SK-N-SH (cell line): ENCODE data around the gene EIF6. TPM values are rescaled to one million over a fixed set of nuclear protein-coding genes. Genes with fewer than 3 reads are reported as not detected.

Source experiments
- CTCF ChIA-PET: fragments of 300-600, 350-600 bp; formaldehyde crosslinking; extraction: SDS; loops from one replicate; lab custom pipeline; 2021; lab: Yijun Ruan, JAX
- POLR2A ChIA-PET: fragments of 350-600 bp; sonication (Branson Sonifier 250); formaldehyde crosslinking; extraction: SDS; loops from one replicate; lab custom pipeline; 2020; ENCODE audit warnings: antibody characterized with exemption, inconsistent platforms; lab: Yijun Ruan, JAX
- DNase-seq: peaks from one replicate; pipeline ENCODE4 v3.0.0; 2012
- H2AFZ ChIP-seq: fragments of 200-600 bp; sonication (generic); 2 replicates; pipeline ENCODE4 v1.8.1; 2016; ENCODE audit warnings: antibody characterized with exemption, mild to moderate bottlenecking, low read depth
- H3F3A ChIP-seq: fragments of 200-600 bp; sonication (generic); replicated peaks from 2 replicates; pipeline ENCODE3; 2016; ENCODE audit warnings: antibody characterized with exemption, mild to moderate bottlenecking; ENCODE audit not compliant: insufficient read depth
- H3K27ac ChIP-seq, 2 experiments: fragments of 200-500 bp in 1 of 2; fragments of 200-600 bp in 1 of 2; sonication (Bioruptor generic) in 1 of 2; sonication (generic), shearing (Covaris generic) in 1 of 2; 2 replicates each; pipeline versions ENCODE4 v1.5.1 to v1.6.1; 2014 to 2016; ENCODE audit warnings: low read depth in 2 of 2, inconsistent platforms in 1 of 2, low read length in 1 of 2, mild to moderate bottlenecking in 1 of 2, mixed read lengths in 1 of 2
- H3K27me3 ChIP-seq: fragments of 200-600 bp; sonication (generic), shearing (Covaris generic); 2 replicates; pipeline ENCODE4 v1.6.1; 2016; ENCODE audit warnings: mixed run types; ENCODE audit not compliant: insufficient read depth
- H3K36me3 ChIP-seq, 2 experiments: fragments of 200-500 bp in 1 of 2; fragments of 200-600 bp in 1 of 2; sonication (Bioruptor generic) in 1 of 2; sonication (generic) in 1 of 2; replicated peaks in 1 of 2; 2 replicates each; pipeline versions ENCODE3 to v1.5.1; 2014 to 2016; ENCODE audit warnings: low read length in 1 of 2, mild to moderate bottlenecking in 1 of 2; ENCODE audit not compliant: insufficient read depth in 2 of 2, control insufficient read depth in 1 of 2
- H3K4me1 ChIP-seq, 2 experiments: fragments of 200-500 bp in 1 of 2; fragments of 200-600 bp in 1 of 2; sonication (Bioruptor generic) in 1 of 2; sonication (generic), shearing (Covaris generic) in 1 of 2; 2 replicates each; pipeline versions ENCODE4 v1.5.1 to v1.6.1; 2014 to 2016; ENCODE audit warnings: low read depth in 1 of 2, low read length in 1 of 2, mixed run types in 1 of 2; ENCODE audit not compliant: insufficient read depth in 2 of 2, control insufficient read depth in 1 of 2
- H3K4me2 ChIP-seq: fragments of 200-600 bp; sonication (generic), shearing (Covaris generic); 2 replicates; pipeline ENCODE4 v1.6.1; 2017; ENCODE audit warnings: mixed run types
- H3K4me3 ChIP-seq, 2 experiments: fragments of 200-500 bp in 1 of 2; fragments of 200-600 bp in 1 of 2; sonication (Bioruptor generic) in 1 of 2; sonication (generic), shearing (Covaris generic) in 1 of 2; 2 replicates each; pipeline versions ENCODE4 v1.5.1 to v1.8.1; 2014 to 2016; ENCODE audit warnings: low read depth in 2 of 2, inconsistent platforms in 1 of 2, low read length in 1 of 2, mild to moderate bottlenecking in 1 of 2, mixed read lengths in 1 of 2, moderate library complexity in 1 of 2
- H3K79me2 ChIP-seq: fragments of 200-600 bp; sonication (generic); 2 replicates; pipeline ENCODE4 v1.8.1; 2017; ENCODE audit warnings: mild to moderate bottlenecking; ENCODE audit not compliant: insufficient read depth
- H3K9ac ChIP-seq: fragments of 200-600 bp; sonication (generic); 2 replicates; pipeline ENCODE4 v1.6.1; 2017; ENCODE audit warnings: mixed run types
- H3K9me2 ChIP-seq: fragments of 200-600 bp; sonication (generic); 2 replicates; pipeline ENCODE4 v1.6.1; 2017; ENCODE audit warnings: mixed run types
- H3K9me3 ChIP-seq: fragments of 200-600 bp; sonication (generic); 2 replicates; pipeline ENCODE4 v1.6.1; 2017; ENCODE audit warnings: mixed run types, mild to moderate bottlenecking, moderate library complexity
- H4K20me1 ChIP-seq: fragments of 200-600 bp; sonication (generic); 2 replicates; pipeline ENCODE4 v1.6.1; 2017; ENCODE audit warnings: mild to moderate bottlenecking, mixed run types; ENCODE audit not compliant: insufficient read depth
- EZH2phosphoT487 ChIP-seq: fragments of 200-600 bp; sonication (generic); IDR thresholded peaks from 2 replicates; pipeline ENCODE4 v1.6.1; 2017; ENCODE audit warnings: low read depth, mixed run types, mild to moderate bottlenecking, antibody characterized with exemption, moderate library complexity, borderline replicate concordance
- RCOR1 ChIP-seq: fragments of 150-350 bp; IDR thresholded peaks from 2 replicates; pipeline ENCODE4 v1.6.1; 2017; ENCODE audit warnings: antibody characterized with exemption, low read length
- TEAD4 ChIP-seq: IDR thresholded peaks from 2 replicates; pipeline ENCODE4 v1.4.0; 2012; ENCODE audit warnings: mild to moderate bottlenecking, borderline replicate concordance; ENCODE audit not compliant: insufficient read depth
- YY1 ChIP-seq: IDR thresholded peaks from 2 replicates; pipeline ENCODE4 v1.4.0; 2012; ENCODE audit warnings: low read depth, mild to moderate bottlenecking
- WGBS: methylation state at CpG from one replicate; pipeline ENCODE4 v1.1.6; 2017; ENCODE audit warnings: low lambda C conversion rate; 5-methylcytosine and 5-hydroxymethylcytosine counted together
- polyA plus RNA-seq, 3 experiments: library from polyadenylated mRNA; depleted of rRNA; stranded (reverse); fragments of >200 nt; gene quantifications; 2 replicates each; pipeline ENCODE4 v1.2.3, GENCODE V29; 2012
- TF ChIP-seq, protein P1 (sequence below): fragments of 150-350 bp; IDR thresholded peaks from 2 replicates; pipeline ENCODE4 v1.6.1; 2017; ENCODE audit warnings: antibody characterized with exemption, low read length, low read depth, borderline replicate concordance
- TF ChIP-seq, protein P2 (sequence below): fragments of 200-600 bp; sonication (generic); IDR thresholded peaks from 2 replicates; pipeline ENCODE4 v1.6.1; 2017; ENCODE audit warnings: antibody characterized with exemption, mild to moderate bottlenecking, moderate library complexity
- TF ChIP-seq, protein P3 (sequence below): IDR thresholded peaks from 2 replicates; pipeline ENCODE4 v1.4.0; 2012; ENCODE audit warnings: low read depth
- TF ChIP-seq, protein P4 (sequence below): fragments of 150-350 bp; IDR thresholded peaks from 2 replicates; pipeline ENCODE4 v1.6.1; 2016; ENCODE audit warnings: mild to moderate bottlenecking, low read depth, low read length

Gene EIF6
- polyA plus RNA-seq, 1 of the 3 experiments (the other 2 are of a cell fraction) = 356 TPM

DNA sequence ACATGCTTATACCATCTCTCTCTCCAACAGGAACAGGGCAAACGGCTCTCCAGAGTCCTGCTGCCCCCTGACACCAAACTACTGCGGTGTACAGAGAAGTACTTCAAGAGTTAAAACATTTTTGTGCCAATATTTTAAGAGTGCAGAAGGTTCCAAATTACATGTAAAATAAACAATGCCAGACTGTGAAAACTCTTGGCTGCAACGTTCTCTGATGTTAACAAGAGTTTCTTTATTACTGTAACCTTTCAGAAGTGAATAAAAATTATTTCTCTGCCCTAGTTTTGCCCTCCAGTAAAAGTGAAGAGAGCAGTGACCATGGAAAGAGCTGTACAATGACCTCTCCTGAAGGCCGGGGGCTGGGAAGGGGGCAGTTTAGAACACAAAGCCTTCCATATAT is 49.0 kb upstream of the EIF6 start:
- Histone ChIP-seq H3K36me3 (peaks cover 0 to 3% of the 10 kb centered on the region in 2 experiments), H3K4me2 (no peak overlapping the region), H3K27ac (no peak overlapping the region), H3K4me1 (peaks cover 0 to 13% of the 10 kb centered on the region in 2 experiments; a peak in 2 of 4 replicates), H2AFZ (no peak overlapping the region), H4K20me1 (no peaks in the 10 kb centered on the region), H3F3A (peaks cover 3% of the 10 kb centered on the region), H3K4me3 (no peak overlapping the region), H3K9me2 (no peaks in the 10 kb centered on the region), H3K9me3 (no peaks in the 10 kb centered on the region), H3K79me2 (no peaks in the 10 kb centered on the region), H3K27me3 (no peaks in the 10 kb centered on the region), H3K9ac (no peak overlapping the region)
- no peak for DNase-seq
- POLR2A ChIA-PET = no interaction called here
- CTCF ChIA-PET = interaction anchor here (0.9 to 1.4 kb wide), 2 partner anchors 16 to 27 kb away, joined by 3 read pairs; no protein-coding TSS in a partner anchor
- TF ChIP-seq, protein P1, sequence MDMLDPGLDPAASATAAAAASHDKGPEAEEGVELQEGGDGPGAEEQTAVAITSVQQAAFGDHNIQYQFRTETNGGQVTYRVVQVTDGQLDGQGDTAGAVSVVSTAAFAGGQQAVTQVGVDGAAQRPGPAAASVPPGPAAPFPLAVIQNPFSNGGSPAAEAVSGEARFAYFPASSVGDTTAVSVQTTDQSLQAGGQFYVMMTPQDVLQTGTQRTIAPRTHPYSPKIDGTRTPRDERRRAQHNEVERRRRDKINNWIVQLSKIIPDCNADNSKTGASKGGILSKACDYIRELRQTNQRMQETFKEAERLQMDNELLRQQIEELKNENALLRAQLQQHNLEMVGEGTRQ = no peak
- TF ChIP-seq, protein P2, sequence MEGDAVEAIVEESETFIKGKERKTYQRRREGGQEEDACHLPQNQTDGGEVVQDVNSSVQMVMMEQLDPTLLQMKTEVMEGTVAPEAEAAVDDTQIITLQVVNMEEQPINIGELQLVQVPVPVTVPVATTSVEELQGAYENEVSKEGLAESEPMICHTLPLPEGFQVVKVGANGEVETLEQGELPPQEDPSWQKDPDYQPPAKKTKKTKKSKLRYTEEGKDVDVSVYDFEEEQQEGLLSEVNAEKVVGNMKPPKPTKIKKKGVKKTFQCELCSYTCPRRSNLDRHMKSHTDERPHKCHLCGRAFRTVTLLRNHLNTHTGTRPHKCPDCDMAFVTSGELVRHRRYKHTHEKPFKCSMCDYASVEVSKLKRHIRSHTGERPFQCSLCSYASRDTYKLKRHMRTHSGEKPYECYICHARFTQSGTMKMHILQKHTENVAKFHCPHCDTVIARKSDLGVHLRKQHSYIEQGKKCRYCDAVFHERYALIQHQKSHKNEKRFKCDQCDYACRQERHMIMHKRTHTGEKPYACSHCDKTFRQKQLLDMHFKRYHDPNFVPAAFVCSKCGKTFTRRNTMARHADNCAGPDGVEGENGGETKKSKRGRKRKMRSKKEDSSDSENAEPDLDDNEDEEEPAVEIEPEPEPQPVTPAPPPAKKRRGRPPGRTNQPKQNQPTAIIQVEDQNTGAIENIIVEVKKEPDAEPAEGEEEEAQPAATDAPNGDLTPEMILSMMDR = no peak
- TF ChIP-seq RCOR1 = no peak
- WGBS = 84% methylated on average over 4 of the region's 4 CpGs

DNA sequence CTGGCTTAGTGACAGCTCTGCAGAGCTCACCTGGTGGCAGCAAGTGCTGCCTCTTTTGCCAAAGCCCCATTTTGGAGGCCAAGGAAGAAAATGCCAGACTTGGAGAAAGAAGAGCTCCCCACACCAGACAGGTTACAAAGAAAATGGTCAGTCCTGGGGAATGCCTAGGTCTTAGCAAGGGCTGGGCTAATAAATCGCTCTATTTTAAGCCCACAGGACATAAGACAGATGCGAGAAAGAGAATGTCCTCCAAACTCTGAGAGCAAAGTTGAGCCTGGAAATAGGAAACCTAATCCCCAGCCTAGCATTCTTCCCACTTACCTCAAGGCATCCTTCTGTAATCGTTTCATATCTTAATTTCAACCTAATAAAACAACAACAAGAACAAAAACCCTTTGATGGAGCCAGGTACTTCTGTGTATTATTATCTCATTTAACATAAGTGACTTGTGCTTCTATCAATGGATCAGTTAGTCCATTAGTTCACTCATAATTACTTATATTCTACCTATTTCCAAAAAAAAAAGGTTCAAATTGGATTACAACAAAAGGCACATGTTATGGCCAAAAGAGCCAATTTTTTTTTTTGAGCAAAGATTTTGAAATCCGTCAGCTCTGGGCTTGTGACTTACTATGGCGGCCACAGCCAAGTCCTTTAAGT is 48.1 kb upstream of the EIF6 start:
- DNase-seq = no peak
- H3K4me3 ChIP-seq = no peak overlapping the region
- H3K27me3 ChIP-seq = no peaks in the 10 kb centered on the region
- H3K9me3 ChIP-seq = no peaks in the 10 kb centered on the region
- peaks cover 3% of the 10 kb centered on the region for H3F3A ChIP-seq
- no peak overlapping the region for H2AFZ ChIP-seq
- no peaks in the 10 kb centered on the region for H3K36me3 ChIP-seq
- 95% methylated on average over 5 of the region's 5 CpGs for WGBS
- TF ChIP-seq, protein P3, sequence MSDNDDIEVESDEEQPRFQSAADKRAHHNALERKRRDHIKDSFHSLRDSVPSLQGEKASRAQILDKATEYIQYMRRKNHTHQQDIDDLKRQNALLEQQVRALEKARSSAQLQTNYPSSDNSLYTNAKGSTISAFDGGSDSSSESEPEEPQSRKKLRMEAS = no peak
- no peak for TF ChIP-seq YY1
- TF ChIP-seq, protein P4, sequence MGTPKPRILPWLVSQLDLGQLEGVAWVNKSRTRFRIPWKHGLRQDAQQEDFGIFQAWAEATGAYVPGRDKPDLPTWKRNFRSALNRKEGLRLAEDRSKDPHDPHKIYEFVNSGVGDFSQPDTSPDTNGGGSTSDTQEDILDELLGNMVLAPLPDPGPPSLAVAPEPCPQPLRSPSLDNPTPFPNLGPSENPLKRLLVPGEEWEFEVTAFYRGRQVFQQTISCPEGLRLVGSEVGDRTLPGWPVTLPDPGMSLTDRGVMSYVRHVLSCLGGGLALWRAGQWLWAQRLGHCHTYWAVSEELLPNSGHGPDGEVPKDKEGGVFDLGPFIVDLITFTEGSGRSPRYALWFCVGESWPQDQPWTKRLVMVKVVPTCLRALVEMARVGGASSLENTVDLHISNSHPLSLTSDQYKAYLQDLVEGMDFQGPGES = no peak
- TF ChIP-seq TEAD4 = no peak
- no peak for TF ChIP-seq EZH2phosphoT487
- H4K20me1 ChIP-seq = no peaks in the 10 kb centered on the region
- POLR2A ChIA-PET = no interaction called here
- H3K4me1 ChIP-seq = peaks cover 0 to 8% of the 10 kb centered on the region in 2 experiments; a peak in 2 of 4 replicates
- H3K9ac ChIP-seq = no peak overlapping the region
- no peaks in the 10 kb centered on the region for H3K9me2 ChIP-seq
- no peaks in the 10 kb centered on the region for H3K79me2 ChIP-seq
- H3K27ac ChIP-seq = no peak overlapping the region
- H3K4me2 ChIP-seq = no peak overlapping the region
- CTCF ChIA-PET = interaction anchor here (0.8 kb wide), 1 partner anchor 29 kb away, joined by 3 read pairs; no protein-coding TSS in a partner anchor
